ENCODE results near the gene MSH5. TPM values are rescaled to one million over a fixed set of nuclear protein-coding genes. Genes with fewer than 3 reads are reported as not detected.

Gene MSH5
- total RNA-seq = 1 to 10 TPM; 3.2 to 8.5 (median 4.3) TPM
- long read RNA-seq = 0 reads

DNA sequence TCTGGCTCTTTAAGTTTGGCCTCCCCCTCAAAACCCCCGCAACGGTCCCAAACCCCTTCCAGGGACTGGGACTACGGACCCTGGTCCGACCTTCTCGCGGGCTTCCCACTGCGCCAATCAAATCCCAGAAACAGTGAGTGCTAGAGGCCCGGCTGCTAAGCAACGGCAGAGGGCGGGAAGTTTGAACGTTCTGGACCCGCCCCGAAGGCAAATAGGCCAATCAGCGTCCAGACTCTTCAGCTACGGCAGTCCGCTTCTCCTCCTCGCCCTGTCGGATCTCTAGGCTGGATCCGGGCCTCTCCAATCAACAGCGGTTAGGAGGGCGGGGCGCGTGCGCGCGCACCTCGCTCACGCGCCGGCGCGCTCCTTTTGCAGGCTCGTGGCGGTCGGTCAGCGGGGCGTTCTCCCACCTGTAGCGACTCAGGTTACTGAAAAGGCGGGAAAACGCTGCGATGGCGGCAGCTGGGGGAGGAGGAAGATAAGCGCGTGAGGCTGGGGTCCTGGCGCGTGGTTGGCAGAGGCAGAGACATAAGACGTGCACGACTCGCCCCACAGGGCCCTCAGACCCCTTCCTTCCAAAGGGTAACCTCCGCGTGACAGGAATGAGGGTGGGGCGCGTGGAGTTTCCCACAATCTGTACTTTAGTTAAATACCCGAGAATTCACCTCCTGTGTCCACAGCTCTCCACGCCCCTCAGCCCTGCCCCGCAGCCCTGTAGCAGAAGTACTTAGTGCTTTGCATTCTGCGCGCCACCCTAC is at the start of gene MSH5:
TSS of gene MSH5 (plus strand) at position 367 of the 758 bp plus-strand sequence. CDS start 462 bp downstream, outside the sequence.
- intact Hi-C loops (cut with DNase I) = no loop called here
- ATAC-seq (peak; percentile 76 to 92 (median 87)), DNase-seq (peak; percentile 97 to 99 (median 99))
- peak; percentile 50 for TF ChIP-seq POLR2A (IDR thresholded peaks at IDR 0.05)
- TF ChIP-seq, protein P1, sequence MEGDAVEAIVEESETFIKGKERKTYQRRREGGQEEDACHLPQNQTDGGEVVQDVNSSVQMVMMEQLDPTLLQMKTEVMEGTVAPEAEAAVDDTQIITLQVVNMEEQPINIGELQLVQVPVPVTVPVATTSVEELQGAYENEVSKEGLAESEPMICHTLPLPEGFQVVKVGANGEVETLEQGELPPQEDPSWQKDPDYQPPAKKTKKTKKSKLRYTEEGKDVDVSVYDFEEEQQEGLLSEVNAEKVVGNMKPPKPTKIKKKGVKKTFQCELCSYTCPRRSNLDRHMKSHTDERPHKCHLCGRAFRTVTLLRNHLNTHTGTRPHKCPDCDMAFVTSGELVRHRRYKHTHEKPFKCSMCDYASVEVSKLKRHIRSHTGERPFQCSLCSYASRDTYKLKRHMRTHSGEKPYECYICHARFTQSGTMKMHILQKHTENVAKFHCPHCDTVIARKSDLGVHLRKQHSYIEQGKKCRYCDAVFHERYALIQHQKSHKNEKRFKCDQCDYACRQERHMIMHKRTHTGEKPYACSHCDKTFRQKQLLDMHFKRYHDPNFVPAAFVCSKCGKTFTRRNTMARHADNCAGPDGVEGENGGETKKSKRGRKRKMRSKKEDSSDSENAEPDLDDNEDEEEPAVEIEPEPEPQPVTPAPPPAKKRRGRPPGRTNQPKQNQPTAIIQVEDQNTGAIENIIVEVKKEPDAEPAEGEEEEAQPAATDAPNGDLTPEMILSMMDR (IDR thresholded peaks at IDR 0.05) = no peak
- Histone ChIP-seq H3K4me3 (peak within 1 kb of the TSS; percentile 65 to 79 (median 76)), H3K27ac (peak within 1 kb of the TSS; percentile 87 to 97 (median 93)), H3K9me3 (no peaks in the 10 kb centered on the region), H3K27me3 (no peaks in the 10 kb centered on the region), H3K4me1 (peaks cover 0 to 42% (median 5%) of the 10 kb centered on the region in 4 donors), H3K36me3 (no peaks in the 10 kb centered on the region)
- WGBS (ENCODE audit: insufficient coverage, low coverage, low lambda C conversion rate, missing lambda C conversion rate) = 0% methylated on average over 44 of the region's 58 CpGs

DNA sequence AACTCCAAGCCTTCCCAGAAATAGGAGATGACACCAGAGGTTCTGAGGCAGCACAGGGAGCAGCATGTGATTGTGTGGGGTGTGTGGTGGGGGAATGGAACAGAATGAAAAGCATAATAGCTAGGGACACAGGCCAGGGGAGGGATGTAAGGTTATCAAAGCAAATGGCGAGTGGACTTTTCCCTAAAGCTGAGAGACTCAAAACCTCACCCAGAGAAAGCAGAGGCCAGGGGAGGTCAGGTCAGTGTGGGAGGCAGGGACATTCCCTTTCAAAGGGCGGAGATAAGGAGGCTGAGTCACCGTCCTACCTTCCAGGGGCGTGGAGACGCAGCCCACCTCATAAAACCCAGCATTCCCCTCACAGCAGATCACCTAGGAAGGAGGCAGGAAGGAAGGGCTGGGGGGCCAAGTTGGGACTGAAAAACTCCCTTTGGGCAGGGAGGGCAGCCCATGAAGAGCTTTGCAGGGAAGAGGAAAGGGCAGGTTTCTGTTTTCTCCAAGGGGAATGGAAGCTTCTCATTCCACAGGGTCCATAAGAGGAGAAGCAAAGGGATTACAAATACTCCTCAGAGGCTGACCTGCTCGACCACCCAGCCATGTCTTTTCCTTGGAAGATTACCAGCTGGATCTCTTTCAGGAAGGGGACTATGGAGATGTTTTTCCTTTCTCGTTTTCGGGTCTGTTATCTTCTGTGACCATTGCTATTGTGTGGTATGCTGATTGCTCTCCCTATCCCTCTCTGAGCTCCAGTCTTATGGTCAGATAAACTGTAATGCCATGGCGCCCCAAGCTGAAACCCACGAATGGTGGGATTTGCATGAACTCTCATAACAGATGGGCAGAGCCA is 49.4 kb upstream of the MSH5 start:
- Histone ChIP-seq H3K9me3 (no peaks in the 10 kb centered on the region), H3K36me3 (peaks cover 0 to 81% (median 24%) of the 10 kb centered on the region in 4 donors), H3K27ac (no peak overlapping the region), H3K27me3 (no peaks in the 10 kb centered on the region), H3K4me3 (no peak overlapping the region), H3K4me1 (no peaks in the 10 kb centered on the region)
- WGBS (ENCODE audit: insufficient coverage, low coverage, low lambda C conversion rate, missing lambda C conversion rate) = 40% methylated on average over 9 of the region's 10 CpGs
- no peak for TF ChIP-seq POLR2A (IDR thresholded peaks at IDR 0.05)
- TF ChIP-seq, protein P1 (IDR thresholded peaks at IDR 0.05) = no peak
- peak in 2 of 4 donors; percentile 20 to 84 for ATAC-seq
- DNase-seq = no peak
- intact Hi-C loops (cut with DNase I) = no loop called here

DNA sequence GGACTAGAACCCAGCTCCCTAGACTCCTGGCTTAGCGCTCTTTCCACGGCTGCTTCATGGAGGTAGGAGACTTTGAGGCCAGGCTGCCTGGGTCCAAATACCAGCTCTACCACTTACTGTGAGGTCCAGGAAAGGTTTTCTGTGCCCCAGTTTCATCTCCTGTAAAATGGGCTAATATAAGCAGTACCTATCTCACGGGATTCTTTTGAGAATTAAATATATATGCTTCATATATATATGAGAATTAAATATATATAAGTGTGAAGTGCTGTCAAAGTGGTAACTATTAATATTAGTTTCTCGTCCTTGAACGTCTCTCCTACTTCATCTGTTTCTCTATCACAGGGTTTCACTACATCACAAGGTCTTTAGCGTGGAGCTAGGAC is 48.7 kb upstream of the MSH5 start:
- no peak for TF ChIP-seq POLR2A (IDR thresholded peaks at IDR 0.05)
- TF ChIP-seq, protein P1 (IDR thresholded peaks at IDR 0.05) = no peak
- peaks cover 0 to 87% (median 25%) of the 10 kb centered on the region in 4 donors for H3K36me3 ChIP-seq
- intact Hi-C loops (cut with DNase I) = no loop called here
- H3K4me1 ChIP-seq = no peaks in the 10 kb centered on the region
- H3K27ac ChIP-seq = no peak overlapping the region
- H3K9me3 ChIP-seq = no peaks in the 10 kb centered on the region
- H3K4me3 ChIP-seq = no peak overlapping the region
- no peak for DNase-seq
- no peak for ATAC-seq
- H3K27me3 ChIP-seq = no peaks in the 10 kb centered on the region
- 93% methylated on average over 6 of the region's 6 CpGs for WGBS (ENCODE audit: insufficient coverage, low coverage, low lambda C conversion rate, missing lambda C conversion rate)

DNA sequence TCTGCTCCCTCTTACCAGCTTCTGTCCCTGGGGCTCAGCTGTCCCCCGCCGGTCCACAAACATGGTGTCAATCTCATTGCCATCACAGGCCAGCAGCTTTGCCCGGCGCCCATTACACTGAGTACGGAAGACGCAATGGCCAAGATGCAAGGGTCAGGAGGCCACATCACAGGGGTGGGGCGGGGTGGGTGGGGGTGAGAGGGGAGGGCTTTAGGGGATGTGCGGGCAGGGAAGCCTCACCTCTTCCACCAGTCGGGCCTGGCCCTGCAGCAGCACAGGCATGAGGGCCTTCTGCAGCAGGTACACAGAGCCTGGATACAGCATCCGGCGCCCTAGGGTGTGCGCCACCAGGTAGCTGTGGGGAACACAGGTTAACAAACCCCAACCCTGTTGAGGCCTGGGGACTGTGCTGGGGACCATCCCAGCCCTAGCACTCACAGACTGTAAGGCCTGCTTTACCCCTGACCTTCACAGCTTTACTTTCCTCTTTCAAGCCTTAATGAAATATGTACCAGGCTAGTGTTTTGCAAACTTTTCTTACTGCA is 48.2 kb upstream of the MSH5 start:
- intact Hi-C loops (cut with DNase I) = no loop called here
- TF ChIP-seq, protein P1 (IDR thresholded peaks at IDR 0.05) = no peak
- no peak for TF ChIP-seq POLR2A (IDR thresholded peaks at IDR 0.05)
- Histone ChIP-seq H3K4me1 (no peaks in the 10 kb centered on the region), H3K27ac (no peak overlapping the region), H3K36me3 (peaks cover 0 to 89% (median 25%) of the 10 kb centered on the region in 4 donors), H3K27me3 (no peaks in the 10 kb centered on the region), H3K4me3 (no peak overlapping the region), H3K9me3 (no peaks in the 10 kb centered on the region)
- 95% methylated on average over 6 of the region's 12 CpGs for WGBS (ENCODE audit: insufficient coverage, low coverage, low lambda C conversion rate, missing lambda C conversion rate)
- ATAC-seq (no peak), DNase-seq (no peak)
